Neuronal stem cell (in vitro differentiated cells): Measurements from ENCODE around the gene DIPK2A.

ENCODE experiments used
- DNase-seq: peaks from one replicate; pipeline ENCODE4 v3.0.0-alpha.2; 2013; ENCODE audit warnings: low spot score
- H2AFZ ChIP-seq: one replicate; pipeline ENCODE4 v1.6.1; 2013; ENCODE audit warnings: mild to moderate bottlenecking, low read length, inconsistent platforms
- H2AK5ac ChIP-seq: 2 replicates; pipeline ENCODE4 v1.6.1; 2013; ENCODE audit warnings: low read depth, mild to moderate bottlenecking, inconsistent platforms, low read length, moderate library complexity, mixed read lengths
- H2BK120ac ChIP-seq: 2 replicates; pipeline ENCODE4 v1.6.1; 2013; ENCODE audit warnings: low read depth, mild to moderate bottlenecking, inconsistent platforms, low read length, moderate library complexity, mixed read lengths
- H2BK12ac ChIP-seq: one replicate; pipeline ENCODE4 v1.6.1; 2013; ENCODE audit warnings: low read length, inconsistent platforms
- H2BK15ac ChIP-seq: 2 replicates; pipeline ENCODE4 v1.6.1; 2013; ENCODE audit warnings: mild to moderate bottlenecking, low read length, inconsistent platforms, mixed read lengths
- H2BK5ac ChIP-seq: one replicate; pipeline ENCODE4 v1.6.1; 2013; ENCODE audit warnings: inconsistent platforms, mild to moderate bottlenecking, low read length, moderate library complexity
- H3K14ac ChIP-seq: one replicate; pipeline ENCODE4 v1.6.1; 2013; ENCODE audit warnings: low read length, inconsistent platforms
- H3K18ac ChIP-seq: 2 replicates; pipeline ENCODE4 v1.6.1; 2013; ENCODE audit warnings: low read length, inconsistent platforms
- H3K23ac ChIP-seq: 2 replicates; pipeline ENCODE4 v1.6.1; 2013; ENCODE audit warnings: low read depth, mild to moderate bottlenecking, mixed read lengths, low read length, inconsistent platforms; ENCODE audit not compliant: poor library complexity
- H3K27ac ChIP-seq: replicated peaks from 3 replicates; pipeline ENCODE4 v1.5.1; 2013; ENCODE audit warnings: low read length, inconsistent platforms
- H3K27me3 ChIP-seq, 3 experiments: 2 replicates each; pipeline ENCODE4 v1.6.1; 2013; ENCODE audit warnings: low read length in 3 of 3, mild to moderate bottlenecking in 2 of 3, inconsistent platforms in 1 of 3, low read depth in 1 of 3, mixed read lengths in 1 of 3, moderate library complexity in 1 of 3; ENCODE audit not compliant: control insufficient read depth in 3 of 3, insufficient read depth in 3 of 3
- H3K36me3 ChIP-seq, 2 donors: replicated peaks in 1 of 2; 2 replicates each; pipeline ENCODE4 v1.6.1; 2013; ENCODE audit warnings: low read length in 2 of 2; ENCODE audit not compliant: control insufficient read depth in 2 of 2, insufficient read depth in 2 of 2
- H3K4ac ChIP-seq: 2 replicates; pipeline ENCODE4 v1.6.1; 2013; ENCODE audit warnings: inconsistent platforms, mild to moderate bottlenecking, low read length, moderate library complexity
- H3K4me1 ChIP-seq, 2 donors: 1 replicate in 1 of 2; 2 replicates in 1 of 2; pipeline ENCODE4 v1.6.1; 2013; ENCODE audit warnings: low read length in 2 of 2, low read depth in 1 of 2; ENCODE audit not compliant: control insufficient read depth in 2 of 2, insufficient read depth in 1 of 2
- H3K4me2 ChIP-seq: one replicate; pipeline ENCODE4 v1.6.1; 2013; ENCODE audit warnings: mild to moderate bottlenecking, low read length, inconsistent platforms; ENCODE audit not compliant: insufficient read depth, poor library complexity, severe bottlenecking
- H3K4me3 ChIP-seq, 2 donors: 2 replicates each; pipeline ENCODE4 v1.5.1; 2013; ENCODE audit warnings: low read length in 2 of 2, mild to moderate bottlenecking in 2 of 2, inconsistent platforms in 1 of 2, moderate library complexity in 1 of 2
- H3K79me1 ChIP-seq: one replicate; pipeline ENCODE4 v1.6.1; 2013; ENCODE audit warnings: low read depth, mild to moderate bottlenecking, inconsistent platforms, low read length, moderate library complexity
- H3K9ac ChIP-seq: one replicate; pipeline ENCODE4 v1.6.1; 2013; ENCODE audit warnings: mild to moderate bottlenecking, low read depth, low read length, inconsistent platforms; ENCODE audit not compliant: poor library complexity
- H3K9me3 ChIP-seq, 2 donors: replicated peaks in 1 of 2; 2 replicates each; pipeline versions ENCODE3 to v1.6.1; 2013; ENCODE audit warnings: low read length in 2 of 2, mild to moderate bottlenecking in 2 of 2, inconsistent platforms in 1 of 2, low read depth in 1 of 2, mixed read lengths in 1 of 2, moderate library complexity in 1 of 2; ENCODE audit not compliant: control insufficient read depth in 2 of 2, insufficient read depth in 1 of 2
- H4K8ac ChIP-seq: one replicate; pipeline ENCODE4 v1.6.1; 2013; ENCODE audit warnings: low read depth, mild to moderate bottlenecking, inconsistent platforms, low read length, moderate library complexity
- H4K91ac ChIP-seq: one replicate; pipeline ENCODE4 v1.6.1; 2013; ENCODE audit warnings: low read length, low read depth, mild to moderate bottlenecking, inconsistent platforms; ENCODE audit not compliant: poor library complexity
- WGBS, 2 donors: extraction: QIAGEN DNeasy Blood & Tissue Kit; methylation state at CpG; one replicate each; pipeline ENCODE4 v1.1.7; 2013; ENCODE audit warnings: missing lambda C conversion rate in 2 of 2, mixed read lengths in 1 of 2; ENCODE audit not compliant: insufficient read length in 2 of 2, insufficient replicate concordance in 1 of 2; ENCODE audit errors: extremely low coverage in 2 of 2; 5-methylcytosine and 5-hydroxymethylcytosine counted together

The DIPK2A gene

GRCh38 chr3:143957453-143957852 lies 14.2 kb upstream of the DIPK2A start:
- H3K27me3 ChIP-seq, result no peaks in the 10 kb centered on the region
- no peak overlapping the region for H3K23ac ChIP-seq
- no peak overlapping the region for H2BK15ac ChIP-seq
- no peak overlapping the region for H3K4ac ChIP-seq
- H3K18ac ChIP-seq, result no peak overlapping the region
- peaks cover 0 to 8% of the 10 kb centered on the region in 2 donors for H3K9me3 ChIP-seq
- no peak overlapping the region for H3K27ac ChIP-seq
- H3K9ac ChIP-seq, result no peak overlapping the region
- no peak overlapping the region for H3K4me2 ChIP-seq
- H2BK5ac ChIP-seq, result no peak overlapping the region
- H2AFZ ChIP-seq, result no peak overlapping the region
- H3K4me3 ChIP-seq, result no peak overlapping the region
- no peaks in the 10 kb centered on the region for H3K36me3 ChIP-seq
- no peak overlapping the region for H3K14ac ChIP-seq
- H4K91ac ChIP-seq, result no peak overlapping the region
- H3K79me1 ChIP-seq, result no peaks in the 10 kb centered on the region
- H3K4me1 ChIP-seq, result no peaks in the 10 kb centered on the region
- H4K8ac ChIP-seq, result no peak overlapping the region
- H2AK5ac ChIP-seq, result no peak overlapping the region
- no peak overlapping the region for H2BK12ac ChIP-seq
- DNase-seq, result no peak
- H2BK120ac ChIP-seq, result no peak overlapping the region

GRCh38 chr3:143958966-143959365 lies 12.7 kb upstream of the DIPK2A start:
- no peak overlapping the region for H2BK5ac ChIP-seq
- no peak overlapping the region for H2BK12ac ChIP-seq
- no peak overlapping the region for H3K23ac ChIP-seq
- no peak overlapping the region for H3K27ac ChIP-seq
- no peak overlapping the region for H2BK15ac ChIP-seq
- no peak overlapping the region for H3K18ac ChIP-seq
- no peak overlapping the region for H3K4me3 ChIP-seq
- no peak overlapping the region for H3K4me2 ChIP-seq
- DNase-seq, result no peak
- H3K9ac ChIP-seq, result no peak overlapping the region
- H4K8ac ChIP-seq, result no peak overlapping the region
- no peak overlapping the region for H3K14ac ChIP-seq
- H3K9me3 ChIP-seq, result peaks cover 4 to 8% of the 10 kb centered on the region in 2 donors
- H4K91ac ChIP-seq, result no peak overlapping the region
- H2AFZ ChIP-seq, result no peak overlapping the region
- H3K4me1 ChIP-seq, result no peaks in the 10 kb centered on the region
- no peak overlapping the region for H3K4ac ChIP-seq
- no peak overlapping the region for H2BK120ac ChIP-seq
- H2AK5ac ChIP-seq, result no peak overlapping the region
- H3K79me1 ChIP-seq, result no peaks in the 10 kb centered on the region
- no peaks in the 10 kb centered on the region for H3K27me3 ChIP-seq
- no peaks in the 10 kb centered on the region for H3K36me3 ChIP-seq

GRCh38 chr3:143961342-143961741 lies 10.3 kb upstream of the DIPK2A start:
- H3K9ac ChIP-seq, result no peak overlapping the region
- no peak overlapping the region for H2BK15ac ChIP-seq
- DNase-seq, result no peak
- no peak overlapping the region for H2AK5ac ChIP-seq
- H3K14ac ChIP-seq, result no peak overlapping the region
- no peaks in the 10 kb centered on the region for H3K4me1 ChIP-seq
- no CpG with 5 or more reads among the region's 1 CpG for WGBS, 2 donors
- H2BK12ac ChIP-seq, result no peak overlapping the region
- H2BK120ac ChIP-seq, result no peak overlapping the region
- H3K4me2 ChIP-seq, result no peak overlapping the region
- no peak overlapping the region for H4K91ac ChIP-seq
- no peak overlapping the region for H3K18ac ChIP-seq
- H3K23ac ChIP-seq, result no peak overlapping the region
- H3K27me3 ChIP-seq, result no peaks in the 10 kb centered on the region
- H2BK5ac ChIP-seq, result no peak overlapping the region
- no peak overlapping the region for H3K4me3 ChIP-seq
- peaks cover 4 to 8% of the 10 kb centered on the region in 2 donors for H3K9me3 ChIP-seq
- no peaks in the 10 kb centered on the region for H3K36me3 ChIP-seq
- no peak overlapping the region for H2AFZ ChIP-seq
- no peak overlapping the region for H3K27ac ChIP-seq
- no peaks in the 10 kb centered on the region for H3K79me1 ChIP-seq
- H3K4ac ChIP-seq, result no peak overlapping the region
- no peak overlapping the region for H4K8ac ChIP-seq

GRCh38 chr3:143963946-143964345 lies 7.7 kb upstream of the DIPK2A start:
- no peak overlapping the region for H2AK5ac ChIP-seq
- H3K14ac ChIP-seq, result no peak overlapping the region
- no peaks in the 10 kb centered on the region for H3K79me1 ChIP-seq
- H3K23ac ChIP-seq, result no peak overlapping the region
- H2AFZ ChIP-seq, result no peak overlapping the region
- no peak overlapping the region for H2BK12ac ChIP-seq
- H3K27me3 ChIP-seq, result no peaks in the 10 kb centered on the region
- no peak overlapping the region for H2BK5ac ChIP-seq
- peaks cover 4 to 6% of the 10 kb centered on the region in 2 donors for H3K9me3 ChIP-seq
- WGBS, 2 donors, result no CpG with 5 or more reads among the region's 6 CpGs
- H3K18ac ChIP-seq, result no peak overlapping the region
- no peak overlapping the region for H4K8ac ChIP-seq
- no peak overlapping the region for H3K4ac ChIP-seq
- no peak for DNase-seq
- H3K4me3 ChIP-seq, result no peak overlapping the region
- H3K27ac ChIP-seq, result no peak overlapping the region
- no peak overlapping the region for H3K9ac ChIP-seq
- no peaks in the 10 kb centered on the region for H3K36me3 ChIP-seq
- no peak overlapping the region for H4K91ac ChIP-seq
- no peak overlapping the region for H2BK120ac ChIP-seq
- no peak overlapping the region for H2BK15ac ChIP-seq
- no peak overlapping the region for H3K4me2 ChIP-seq
- no peaks in the 10 kb centered on the region for H3K4me1 ChIP-seq
